NOMO-1 (cell line): ENCODE results near the gene TNS1.
"Not testable (repeated sequence)": the region's sequence is repeated elsewhere in the genome, so short reads cannot be mapped to it uniquely, and the experiment has no call there.

Experiments
- DNase-seq, 2 experiments: peaks; one replicate each; lab custom pipeline; 2025; ENCODE audit not compliant: unreplicated experiment in 2 of 2; lab: John Stamatoyannopoulos, UW

The TNS1 gene

DNA sequence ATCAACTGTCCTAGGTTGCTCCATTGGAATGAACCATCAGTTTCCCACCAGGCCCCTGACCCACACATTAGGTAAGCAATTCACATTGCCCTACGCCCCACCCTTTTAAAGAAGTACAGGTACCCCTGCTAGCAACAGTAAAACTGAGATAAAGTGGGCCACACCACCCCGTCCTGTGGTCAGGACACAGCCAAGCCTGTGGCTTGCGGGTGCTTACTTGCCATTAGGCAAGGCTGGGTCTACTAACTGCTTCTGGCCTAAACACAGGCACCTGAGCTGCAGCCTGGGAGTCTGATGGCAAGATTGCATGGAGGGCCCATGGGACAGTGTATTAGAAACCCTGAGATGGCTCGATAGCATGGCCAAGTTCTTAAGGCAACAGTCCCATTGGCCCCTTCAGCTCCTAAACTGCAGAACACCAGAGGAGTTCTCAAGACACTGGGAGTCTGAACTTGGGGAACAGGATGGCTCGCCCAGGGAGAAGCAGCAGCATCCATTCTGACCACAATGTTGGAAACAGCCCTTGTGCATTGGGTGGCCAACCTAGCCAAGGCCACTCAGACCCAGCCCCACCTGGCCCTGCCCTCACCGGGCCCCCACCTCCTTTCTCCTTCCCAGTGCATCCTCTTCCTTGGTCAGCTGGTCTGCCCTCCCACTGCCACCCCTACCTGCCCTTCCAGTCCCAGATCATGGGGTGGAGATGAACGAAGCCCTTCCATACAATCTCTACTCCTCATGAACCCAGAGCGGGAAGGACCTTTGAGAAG is 177.1 kb downstream of the TNS1 start:
- no peak for DNase-seq

DNA sequence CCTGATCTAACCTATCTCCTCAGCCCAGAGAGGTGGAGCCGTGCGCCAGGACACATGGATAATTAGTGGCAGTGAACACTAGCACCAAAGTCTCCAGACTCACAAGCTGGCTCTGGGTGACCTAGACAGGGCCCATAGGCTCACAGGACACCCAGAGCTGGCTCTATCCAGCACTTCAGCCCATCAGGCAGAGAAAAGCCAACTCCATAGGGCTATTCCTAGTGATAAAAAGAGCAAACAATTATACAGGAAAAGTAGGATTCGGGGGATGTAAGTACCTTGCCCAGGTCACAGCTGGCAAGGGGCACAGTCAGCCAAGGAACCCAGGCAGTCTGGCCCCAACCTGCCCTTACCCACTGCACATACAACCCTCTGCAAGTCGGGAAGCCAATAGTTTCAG is 178.6 kb downstream of the TNS1 start:
- DNase-seq, result no peak

DNA sequence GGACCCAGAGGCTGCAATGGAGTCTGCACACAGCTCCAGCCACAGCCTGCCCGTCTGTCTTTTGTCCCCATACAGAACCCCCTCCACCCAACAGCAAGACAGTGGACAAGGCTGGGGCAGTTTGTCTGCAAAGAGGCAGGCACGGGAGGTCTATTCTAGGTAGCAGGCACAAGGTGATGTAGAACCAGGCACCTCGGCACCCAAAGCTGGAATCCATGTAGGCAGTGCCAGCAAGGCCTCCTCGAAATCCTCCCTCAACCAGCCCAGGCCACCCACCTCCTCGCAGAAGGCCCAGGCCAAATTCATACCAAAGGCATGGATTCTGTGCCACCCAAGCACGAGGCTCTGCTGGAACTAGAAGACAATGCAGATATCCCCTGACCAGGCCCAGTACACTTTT is 179.2 kb downstream of the TNS1 start:
- no peak for DNase-seq

DNA sequence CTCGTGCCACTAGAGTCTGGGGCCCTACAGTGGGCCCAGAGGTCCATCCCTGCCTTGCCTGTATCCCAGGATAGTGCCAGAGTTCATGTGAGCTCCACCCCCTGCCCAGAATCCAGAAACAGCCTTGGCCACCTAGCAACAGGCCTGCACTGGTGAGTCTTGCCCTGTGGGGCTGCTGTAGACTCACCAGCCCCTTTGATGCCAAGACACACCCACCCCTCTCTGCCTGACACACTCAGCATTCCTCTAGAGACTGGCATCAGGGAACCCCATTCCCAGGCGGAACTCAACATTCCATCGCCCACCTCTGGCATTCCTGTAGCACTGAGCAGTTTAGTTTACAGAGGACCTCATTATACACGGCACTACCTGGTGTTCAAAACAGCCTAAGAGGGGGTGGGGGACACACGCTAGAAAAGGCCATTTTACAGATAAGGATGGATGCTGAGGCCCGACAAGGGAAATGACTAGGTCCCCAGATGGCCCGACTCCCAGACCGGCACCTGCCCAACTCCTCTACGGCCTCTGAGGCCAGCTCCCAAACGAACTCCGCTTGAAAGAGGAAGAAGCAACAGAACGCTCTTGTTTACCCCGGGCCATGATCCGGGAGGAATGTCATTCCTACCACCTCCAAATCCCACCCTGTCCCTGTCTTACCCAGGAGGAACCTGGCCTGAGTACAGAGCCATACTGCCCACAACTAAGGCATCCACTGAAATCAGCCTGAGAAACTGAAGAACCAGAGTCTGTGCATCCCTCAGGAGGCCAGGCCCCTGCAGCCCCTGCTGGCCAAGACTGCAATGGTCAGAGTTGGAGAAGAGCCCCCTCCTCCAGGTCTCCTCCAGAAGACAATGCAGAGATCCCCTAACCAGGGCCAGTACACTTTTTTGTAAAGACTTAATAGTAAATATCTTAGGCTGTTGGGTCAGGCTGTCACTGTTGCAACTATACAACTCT is 180.2 kb downstream of the TNS1 start:
- DNase-seq, result no peak

DNA sequence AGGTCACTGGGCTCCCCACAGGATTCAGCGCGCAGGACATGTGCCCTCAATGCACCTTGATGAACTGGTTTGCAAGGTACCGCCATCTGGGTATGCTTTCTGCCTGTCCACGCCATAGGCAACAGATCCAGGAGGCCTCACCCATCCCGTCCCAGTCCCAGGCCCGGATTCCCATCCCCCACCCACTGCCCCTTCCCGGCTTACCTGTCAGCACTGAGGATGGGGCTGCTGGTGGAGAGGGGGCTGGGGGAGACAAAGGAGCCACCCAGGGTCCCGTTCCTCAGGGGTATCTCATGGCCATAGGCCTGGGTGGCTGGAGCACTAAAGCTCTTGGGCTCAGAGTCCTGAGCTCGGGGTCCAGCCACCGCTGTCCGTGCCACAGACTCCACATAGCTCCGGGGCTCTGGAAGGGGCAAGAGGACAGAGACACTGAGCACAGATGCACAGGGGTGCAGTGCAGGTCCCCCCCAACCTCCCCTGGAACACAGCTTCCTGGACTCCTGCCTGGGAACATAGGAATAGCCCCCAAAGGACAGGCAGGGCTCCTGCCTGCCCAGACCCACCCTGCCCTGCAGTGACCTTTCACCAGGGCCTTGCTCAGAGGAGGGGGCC is 181.2 kb downstream of the TNS1 start:
- no peak for DNase-seq

DNA sequence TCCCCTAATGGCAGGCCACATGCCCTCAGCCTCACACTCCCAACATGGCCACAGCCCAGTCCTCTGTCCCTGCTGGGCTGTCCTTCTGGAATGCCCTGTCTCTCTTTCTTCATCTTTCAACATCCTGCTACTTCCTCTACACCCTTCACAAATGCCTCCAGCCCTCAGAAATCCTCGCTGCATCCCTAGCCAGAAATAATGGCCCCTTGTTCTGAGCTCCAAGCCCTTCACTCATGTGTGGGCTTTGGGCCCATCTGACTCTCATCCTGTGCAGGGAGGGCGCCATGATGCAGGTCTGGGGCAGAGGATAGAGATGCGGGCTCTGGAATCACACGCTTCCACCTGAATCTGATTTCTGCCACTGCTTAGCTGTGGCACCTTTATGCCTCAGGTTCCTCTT is 181.9 kb downstream of the TNS1 start:
- no peak for DNase-seq

DNA sequence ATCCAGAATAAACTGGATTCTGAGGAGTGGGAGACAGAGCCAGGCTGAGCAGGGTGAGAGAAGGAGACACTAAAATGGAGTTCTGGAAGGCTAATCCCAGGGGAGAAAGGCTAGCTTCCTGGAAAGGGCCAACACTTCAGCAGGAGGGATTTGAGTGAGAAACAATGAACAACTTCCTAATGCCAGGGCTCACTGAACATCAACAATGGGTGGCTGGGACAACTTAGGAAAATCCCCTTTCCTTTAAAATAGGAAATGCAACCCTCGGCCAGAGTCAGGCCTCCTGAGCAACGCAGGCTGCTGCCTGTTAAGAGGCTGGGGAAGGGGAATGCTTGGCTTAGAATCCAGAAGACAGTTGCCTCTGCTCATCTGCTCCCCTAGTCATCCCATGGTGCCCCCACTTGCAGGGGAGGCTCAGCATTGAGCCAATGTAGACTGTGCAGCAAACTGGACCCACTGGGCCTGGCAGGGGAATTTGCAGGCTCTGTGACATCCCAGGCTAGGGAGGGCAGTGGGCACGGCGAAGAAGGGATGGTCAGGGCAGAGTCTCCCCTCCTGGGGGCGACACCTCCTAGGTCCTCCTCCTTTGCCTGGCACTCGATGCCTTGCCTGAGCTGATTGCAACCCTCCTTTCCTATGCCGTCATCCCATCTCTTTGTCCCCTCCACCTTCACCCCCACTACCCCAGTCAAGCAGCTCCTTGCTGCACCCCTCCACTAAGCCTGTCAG is 182.5 kb downstream of the TNS1 start:
- no peak for DNase-seq

DNA sequence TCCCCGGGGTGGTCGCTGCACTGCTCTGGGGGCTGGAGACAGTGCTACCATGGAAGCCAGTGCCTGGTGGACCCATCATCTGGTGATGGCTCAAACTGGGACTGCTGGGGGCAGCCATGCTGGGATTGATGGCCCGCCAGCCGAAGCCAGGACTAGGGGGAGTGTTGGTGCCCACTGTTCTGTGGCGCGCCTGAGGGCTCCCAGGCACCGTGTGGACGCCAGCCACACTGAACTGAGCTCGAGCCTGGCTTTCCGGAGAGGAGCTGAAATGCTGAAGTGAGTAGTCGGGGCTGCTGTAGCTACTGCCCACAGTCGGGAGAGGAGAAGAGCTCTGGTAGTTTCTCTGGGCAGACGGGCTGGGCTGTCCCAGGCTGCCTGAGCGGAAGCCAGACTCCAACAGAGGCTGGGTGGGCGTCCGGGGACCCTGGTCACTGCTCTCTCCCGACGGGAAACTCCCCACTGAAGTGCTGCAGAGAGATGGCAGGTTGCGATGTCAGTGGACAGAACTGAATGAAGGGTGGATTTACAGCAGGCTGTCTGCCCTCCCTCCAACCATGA is 184.4 kb downstream of the TNS1 start:
- DNase-seq, result no peak

DNA sequence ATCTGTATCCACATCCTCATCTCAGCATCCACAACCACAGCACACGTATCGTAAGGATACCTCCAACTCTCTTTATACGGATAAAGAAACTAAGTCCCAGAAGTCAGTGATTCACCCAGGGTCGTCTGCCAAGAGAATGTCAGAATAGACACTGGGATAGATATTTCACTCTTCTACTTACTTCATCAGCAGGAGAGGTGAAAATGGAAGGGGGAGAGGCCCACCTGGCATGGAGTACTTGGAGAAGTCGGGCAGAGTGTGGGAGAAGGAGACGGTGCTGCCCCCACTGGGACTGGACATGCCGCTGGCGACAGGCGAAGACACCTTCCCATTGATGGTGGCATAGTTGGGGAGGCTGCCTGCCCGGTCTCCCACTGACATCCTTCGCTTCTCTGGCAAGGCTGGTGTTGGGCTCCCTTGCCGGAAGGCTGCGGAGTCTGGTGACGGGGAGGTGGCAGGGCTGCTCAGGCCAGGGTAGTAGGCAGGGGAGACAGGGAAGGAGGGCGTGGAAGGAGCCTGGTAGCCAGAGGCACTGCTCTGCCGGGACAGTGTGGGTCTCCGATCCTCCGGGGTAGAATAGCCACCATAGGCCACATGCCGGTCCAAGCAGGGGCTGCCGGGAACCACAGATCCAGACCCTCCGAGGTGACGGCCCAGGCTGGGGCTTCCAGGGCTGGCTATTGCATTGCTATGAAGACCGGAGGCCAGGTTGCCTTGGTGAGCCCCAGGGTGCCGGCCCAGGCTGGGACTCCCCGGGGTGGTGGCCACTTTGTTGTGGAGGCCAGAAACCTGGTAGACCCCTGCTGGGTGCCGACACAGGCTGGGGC is 185.1 kb downstream of the TNS1 start:
- no peak for DNase-seq

DNA sequence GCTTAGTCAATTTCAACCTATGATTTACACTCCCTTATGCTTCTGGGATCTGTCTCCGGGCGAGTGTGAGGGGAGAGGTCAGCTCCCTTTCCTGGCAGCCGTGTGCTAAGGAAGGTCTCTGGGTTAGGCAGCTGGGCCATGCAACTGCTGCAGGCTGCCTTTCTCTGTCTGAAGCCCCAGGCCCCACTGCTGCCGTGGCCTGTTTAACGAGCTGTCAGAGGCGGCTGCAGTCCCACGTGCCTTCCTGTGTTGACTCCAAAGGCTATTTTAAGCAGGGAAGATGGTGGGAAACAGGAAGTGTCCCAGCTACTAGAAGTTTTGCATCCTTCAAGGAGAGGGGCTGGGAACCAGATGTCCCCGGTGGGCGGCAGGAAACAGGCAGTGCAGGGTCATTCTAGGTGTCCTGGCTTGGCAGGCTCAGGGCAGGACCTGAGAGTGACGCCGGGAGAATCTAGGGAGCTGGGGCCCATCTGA is 186.4 kb downstream of the TNS1 start:
- DNase-seq, result no peak

DNA sequence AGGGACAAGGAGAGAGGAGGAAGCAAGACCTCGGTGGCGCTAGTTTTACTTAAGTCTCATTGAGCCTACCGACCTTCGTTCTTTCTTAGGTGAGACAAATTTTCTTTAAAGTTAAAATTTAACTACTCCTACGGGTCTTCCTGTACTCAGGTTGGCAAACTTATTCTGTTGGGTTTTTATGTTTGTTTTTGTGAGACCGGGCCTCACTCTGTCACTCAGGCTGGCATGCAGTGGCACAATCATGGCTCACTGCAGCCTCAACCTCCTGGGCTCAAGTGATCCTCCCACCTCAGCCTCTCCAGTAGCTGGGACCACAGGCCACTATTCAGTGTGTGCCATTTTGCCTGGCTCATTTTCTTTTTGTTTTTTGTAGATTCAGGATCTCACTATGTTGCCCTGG is 189.0 kb downstream of the TNS1 start:
- DNase-seq, result no peak

DNA sequence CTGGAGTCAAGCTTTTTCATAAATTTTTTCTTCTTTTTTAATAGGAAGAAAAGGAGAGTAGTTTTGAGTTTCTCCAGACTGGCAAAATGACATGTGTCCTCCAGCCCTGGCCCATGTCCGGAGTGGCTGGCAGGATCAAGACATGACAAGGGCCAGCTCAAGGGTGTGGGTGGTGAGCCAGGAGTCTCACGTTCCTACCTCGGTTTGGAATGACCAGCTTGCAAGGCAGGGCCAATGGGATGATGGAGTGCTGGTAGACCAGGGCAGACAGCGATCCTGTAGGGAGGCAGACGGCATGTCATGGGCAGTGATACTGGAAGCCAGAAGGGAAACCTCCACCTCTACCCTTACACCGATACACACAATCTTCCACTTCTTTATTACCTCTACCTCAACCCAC is 190.6 kb downstream of the TNS1 start:
- no peak for DNase-seq

DNA sequence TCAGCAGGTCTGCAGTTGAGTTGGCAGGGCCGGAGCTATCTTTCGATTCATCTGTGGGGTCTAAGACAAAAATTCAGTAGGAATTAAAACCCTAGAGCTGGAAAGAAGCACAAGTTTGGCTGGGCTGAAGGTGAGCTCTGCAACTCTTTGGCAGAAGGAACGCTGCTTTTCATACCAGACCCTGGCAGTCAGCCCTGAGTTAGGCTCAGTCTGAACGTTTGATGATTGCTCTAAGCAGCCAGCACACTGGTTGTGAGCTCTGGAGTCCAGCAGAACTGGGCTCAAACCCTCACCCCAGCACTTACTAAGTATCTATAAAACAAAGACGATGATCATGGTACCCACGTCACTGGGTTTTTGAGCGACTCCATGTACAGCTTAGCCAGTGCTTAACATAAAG is 192.5 kb downstream of the TNS1 start:
- no peak for DNase-seq

DNA sequence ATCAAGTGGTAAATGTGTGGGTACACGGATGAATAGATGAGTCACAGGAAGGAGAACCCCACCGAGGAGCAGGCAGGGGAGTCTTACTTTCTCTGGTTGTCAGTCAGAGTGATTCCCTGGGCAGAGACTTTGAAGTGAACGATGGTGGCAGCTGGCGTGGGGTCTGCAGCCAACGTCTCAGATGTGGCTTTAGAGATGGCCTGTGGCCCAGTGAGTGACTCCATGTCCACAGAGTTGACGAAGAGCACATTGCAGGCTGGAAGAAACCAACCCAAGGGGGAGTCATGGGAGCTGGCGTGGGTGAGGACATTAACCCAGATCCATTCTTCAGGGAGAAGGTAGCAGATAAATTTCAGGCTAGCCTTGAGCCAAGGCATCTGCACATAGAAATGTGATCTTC is 193.1 kb downstream of the TNS1 start:
- DNase-seq, result no peak

DNA sequence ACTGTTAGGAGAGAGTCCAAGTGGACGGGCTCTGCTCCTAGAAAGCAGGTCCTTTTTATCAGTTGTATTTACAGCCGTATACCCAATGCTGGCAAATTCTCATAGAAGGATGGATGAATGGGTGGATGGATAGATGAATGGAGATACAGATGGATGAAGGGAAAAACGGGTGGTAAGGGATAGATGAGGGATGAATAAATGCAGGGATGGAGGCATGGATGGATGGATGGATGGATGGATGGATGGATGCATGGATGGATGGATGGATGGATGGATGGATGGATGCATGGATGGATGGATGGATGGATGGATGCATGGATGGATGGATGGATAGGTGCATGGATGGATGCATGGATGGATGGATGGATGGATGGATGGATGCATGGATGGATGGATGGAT is 193.8 kb downstream of the TNS1 start:
- not testable (repeated sequence) for DNase-seq

DNA sequence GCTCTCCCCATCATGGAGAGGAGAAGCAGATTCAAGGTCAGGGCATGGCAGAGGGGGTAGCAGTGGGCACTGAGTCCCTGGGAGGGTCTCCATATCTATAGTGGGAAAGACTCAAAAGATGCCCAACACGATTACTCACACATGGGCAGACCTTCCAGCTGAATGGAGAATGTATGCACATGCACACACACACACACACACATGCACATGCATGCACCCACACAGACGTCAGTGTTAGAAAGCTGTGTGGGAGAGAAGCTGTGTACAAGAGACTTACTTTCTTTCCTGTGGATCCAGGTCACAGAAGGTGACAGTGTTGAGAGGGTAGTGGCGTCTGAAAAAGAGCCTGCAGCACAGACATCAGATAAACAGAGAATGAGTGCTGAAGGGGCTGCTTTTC is 194.5 kb downstream of the TNS1 start:
- no peak for DNase-seq

DNA sequence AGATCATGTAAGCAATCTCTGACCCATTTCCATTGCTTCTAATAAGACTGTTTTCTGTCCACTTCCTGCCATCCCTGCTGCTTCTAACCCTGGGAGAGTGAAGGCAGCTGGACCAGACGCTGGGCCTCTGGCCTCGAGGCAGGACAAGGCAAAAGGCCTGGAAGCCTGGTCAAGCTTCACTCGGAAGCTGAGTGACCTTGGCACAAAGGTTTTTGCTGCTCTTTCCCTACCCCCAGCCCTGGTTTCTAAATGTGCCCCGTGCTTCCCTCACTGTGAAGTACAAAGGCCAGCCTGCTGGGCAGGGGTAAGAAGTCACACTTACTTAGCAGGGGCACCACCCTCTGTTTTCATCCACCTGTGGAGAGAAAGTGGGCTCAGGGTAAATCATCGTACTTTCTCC is 195.0 kb downstream of the TNS1 start:
- no peak for DNase-seq

DNA sequence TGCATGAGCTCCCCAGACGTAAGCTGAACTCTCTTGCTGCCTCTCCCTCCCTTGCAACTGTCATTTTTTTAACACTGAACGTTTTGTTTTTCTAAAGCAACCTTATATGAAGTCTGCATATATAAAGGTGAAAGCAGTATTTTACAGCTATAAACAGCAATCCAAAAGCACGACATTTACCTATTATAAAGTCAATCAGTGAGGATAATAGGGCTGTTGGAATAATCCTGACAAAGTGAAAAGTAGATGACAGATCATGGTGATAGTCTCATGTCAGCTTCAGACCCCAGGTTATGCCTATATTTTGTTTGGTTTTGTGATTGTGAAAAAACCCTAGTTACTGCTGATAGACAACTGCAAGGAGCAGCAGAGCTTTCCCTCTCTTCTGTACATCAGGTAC is 195.8 kb downstream of the TNS1 start:
- DNase-seq, result no peak

DNA sequence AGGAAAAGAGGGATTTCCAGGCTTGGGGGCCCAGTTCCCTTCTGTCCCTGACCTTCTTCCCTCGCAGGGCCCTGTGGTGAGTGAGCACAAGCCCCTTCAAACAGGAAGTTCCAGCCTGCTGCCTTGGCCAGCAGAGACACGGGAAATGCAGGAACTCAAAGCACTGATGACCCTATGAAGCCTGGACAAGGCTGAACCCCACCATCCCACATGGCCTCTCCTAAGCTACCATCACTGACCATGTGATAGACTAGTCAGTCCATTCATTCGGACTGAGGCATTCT is 196.4 kb downstream of the TNS1 start:
- DNase-seq, result no peak
